ENCODE data around the gene RORB. TPM values are rescaled to one million over a fixed set of nuclear protein-coding genes. Genes with fewer than 3 reads are reported as not detected.

The RORB gene
- total and polyA plus RNA-seq, 9 donors, result 0.04 to 0.40 (median 0.08) TPM

GRCh38 chr9:74496406-74496805, 729 bp upstream of the RORB start:
- no peaks in the 10 kb centered on the region for H3K9me3 ChIP-seq (replicated peaks; ENCODE audit: control insufficient read depth, low read depth, low read length)
- peaks cover 53% of the 10 kb centered on the region for H3K27me3 ChIP-seq (ENCODE audit: control insufficient read depth, insufficient read depth, low read length)
- H3K27ac ChIP-seq (ENCODE audit: low read length), result no peak overlapping the region
- peaks cover 22% of the 10 kb centered on the region for H3K4me1 ChIP-seq (ENCODE audit: control insufficient read depth, insufficient read depth, low read length)
- no peak overlapping the region for H3K4me3 ChIP-seq (ENCODE audit: low read length)
- H3K36me3 ChIP-seq (ENCODE audit: control insufficient read depth, insufficient read depth, low read length), result no peaks in the 10 kb centered on the region
- no peak for DNase-seq
- WGBS (ENCODE audit: insufficient coverage), result 23% methylated on average over 2 of the region's 6 CpGs

GRCh38 chr9:74497748-74498620, 849 bp downstream of the RORB start:
- peaks cover 53% of the 10 kb centered on the region for H3K27me3 ChIP-seq (ENCODE audit: control insufficient read depth, insufficient read depth, low read length)
- WGBS (ENCODE audit: insufficient coverage), result under 1% methylated on average over 77 of the region's 77 CpGs
- peaks cover 22% of the 10 kb centered on the region for H3K4me1 ChIP-seq (ENCODE audit: control insufficient read depth, insufficient read depth, low read length)
- H3K27ac ChIP-seq (ENCODE audit: low read length), result no peak overlapping the region
- no peaks in the 10 kb centered on the region for H3K36me3 ChIP-seq (ENCODE audit: control insufficient read depth, insufficient read depth, low read length)
- DNase-seq, result peak; percentile 20
- peak overlapping the region; percentile 44 for H3K4me3 ChIP-seq (ENCODE audit: low read length)
- H3K9me3 ChIP-seq (replicated peaks; ENCODE audit: control insufficient read depth, low read depth, low read length), result no peaks in the 10 kb centered on the region

GRCh38 chr9:74498621-74499095, 1.5 kb downstream of the RORB start:
- H3K9me3 ChIP-seq (replicated peaks; ENCODE audit: control insufficient read depth, low read depth, low read length), result no peaks in the 10 kb centered on the region
- H3K27ac ChIP-seq (ENCODE audit: low read length), result no peak overlapping the region
- H3K36me3 ChIP-seq (ENCODE audit: control insufficient read depth, insufficient read depth, low read length), result no peaks in the 10 kb centered on the region
- H3K27me3 ChIP-seq (ENCODE audit: control insufficient read depth, insufficient read depth, low read length), result peaks cover 50% of the 10 kb centered on the region
- under 1% methylated on average over 34 of the region's 34 CpGs for WGBS (ENCODE audit: insufficient coverage)
- DNase-seq, result no peak
- H3K4me1 ChIP-seq (ENCODE audit: control insufficient read depth, insufficient read depth, low read length), result peaks cover 22% of the 10 kb centered on the region
- H3K4me3 ChIP-seq (ENCODE audit: low read length), result peak overlapping the region; percentile 24

- Histone ChIP-seq H3K4me1 (ENCODE audit: control insufficient read depth, insufficient read depth, low read length) (peaks cover 22% of the 10 kb centered on the region), H3K27ac (ENCODE audit: low read length) (no peak overlapping the region), H3K36me3 (ENCODE audit: control insufficient read depth, insufficient read depth, low read length) (no peaks in the 10 kb centered on the region), H3K4me3 (ENCODE audit: low read length) (peak overlapping the region; percentile 14), H3K27me3 (ENCODE audit: control insufficient read depth, insufficient read depth, low read length) (peaks cover 50% of the 10 kb centered on the region), H3K9me3 (replicated peaks; ENCODE audit: control insufficient read depth, low read depth, low read length) (no peaks in the 10 kb centered on the region)
- WGBS (ENCODE audit: insufficient coverage), result no CpG with 5 or more reads among the region's 19 CpGs
- no peak for DNase-seq
These were observed 2.0 kb downstream of the RORB start for GRCh38 chr9:74499111-74499601.

GRCh38 chr9:74499770-74500583, 2.8 kb downstream of the RORB start:
- H3K4me3 ChIP-seq (ENCODE audit: low read length), result no peak overlapping the region
- H3K36me3 ChIP-seq (ENCODE audit: control insufficient read depth, insufficient read depth, low read length), result no peaks in the 10 kb centered on the region
- H3K4me1 ChIP-seq (ENCODE audit: control insufficient read depth, insufficient read depth, low read length), result peaks cover 22% of the 10 kb centered on the region
- DNase-seq, result no peak
- H3K9me3 ChIP-seq (replicated peaks; ENCODE audit: control insufficient read depth, low read depth, low read length), result no peaks in the 10 kb centered on the region
- no peak overlapping the region for H3K27ac ChIP-seq (ENCODE audit: low read length)
- 6% methylated on average over 12 of the region's 32 CpGs for WGBS (ENCODE audit: insufficient coverage)
- peaks cover 50% of the 10 kb centered on the region for H3K27me3 ChIP-seq (ENCODE audit: control insufficient read depth, insufficient read depth, low read length)

- H3K36me3 ChIP-seq (ENCODE audit: control insufficient read depth, insufficient read depth, low read length), result no peaks in the 10 kb centered on the region
- H3K4me3 ChIP-seq (ENCODE audit: low read length), result no peak overlapping the region
- WGBS (ENCODE audit: insufficient coverage), result 6% methylated on average over 11 of the region's 14 CpGs
- H3K27ac ChIP-seq (ENCODE audit: low read length), result no peak overlapping the region
- DNase-seq, result no peak
- H3K27me3 ChIP-seq (ENCODE audit: control insufficient read depth, insufficient read depth, low read length), result peaks cover 50% of the 10 kb centered on the region
- peaks cover 22% of the 10 kb centered on the region for H3K4me1 ChIP-seq (ENCODE audit: control insufficient read depth, insufficient read depth, low read length)
- no peaks in the 10 kb centered on the region for H3K9me3 ChIP-seq (replicated peaks; ENCODE audit: control insufficient read depth, low read depth, low read length)
These were observed 3.4 kb downstream of the RORB start for GRCh38 chr9:74500584-74500924.

- no peaks in the 10 kb centered on the region for H3K9me3 ChIP-seq (replicated peaks; ENCODE audit: control insufficient read depth, low read depth, low read length)
- H3K4me1 ChIP-seq (ENCODE audit: control insufficient read depth, insufficient read depth, low read length), result peaks cover 19% of the 10 kb centered on the region
- H3K27ac ChIP-seq (ENCODE audit: low read length), result no peak overlapping the region
- H3K4me3 ChIP-seq (ENCODE audit: low read length), result no peak overlapping the region
- no peaks in the 10 kb centered on the region for H3K36me3 ChIP-seq (ENCODE audit: control insufficient read depth, insufficient read depth, low read length)
- no CpG with 5 or more reads among the region's 2 CpGs for WGBS (ENCODE audit: insufficient coverage)
- peaks cover 45% of the 10 kb centered on the region for H3K27me3 ChIP-seq (ENCODE audit: control insufficient read depth, insufficient read depth, low read length)
- no peak for DNase-seq
These were observed 4.4 kb downstream of the RORB start for GRCh38 chr9:74501570-74501969.

- Histone ChIP-seq H3K27ac (ENCODE audit: low read length) (no peak overlapping the region), H3K36me3 (ENCODE audit: control insufficient read depth, insufficient read depth, low read length) (no peaks in the 10 kb centered on the region), H3K9me3 (replicated peaks; ENCODE audit: control insufficient read depth, low read depth, low read length) (no peaks in the 10 kb centered on the region), H3K4me3 (ENCODE audit: low read length) (no peak overlapping the region), H3K27me3 (ENCODE audit: control insufficient read depth, insufficient read depth, low read length) (peaks cover 30% of the 10 kb centered on the region), H3K4me1 (ENCODE audit: control insufficient read depth, insufficient read depth, low read length) (peaks cover 11% of the 10 kb centered on the region)
- DNase-seq, result no peak
- WGBS (ENCODE audit: insufficient coverage), result no CpG with 5 or more reads among the region's 4 CpGs
These were observed 6.1 kb downstream of the RORB start for GRCh38 chr9:74503219-74503618.

GRCh38 chr9:74503666-74504065, 6.5 kb downstream of the RORB start:
- H3K27me3 ChIP-seq (ENCODE audit: control insufficient read depth, insufficient read depth, low read length), result peaks cover 26% of the 10 kb centered on the region

GRCh38 chr9:74511333-74511732, 14.2 kb downstream of the RORB start:
- no peak for DNase-seq
- Histone ChIP-seq H3K27ac (ENCODE audit: low read length) (no peak overlapping the region), H3K4me1 (ENCODE audit: control insufficient read depth, insufficient read depth, low read length) (no peaks in the 10 kb centered on the region), H3K9me3 (replicated peaks; ENCODE audit: control insufficient read depth, low read depth, low read length) (no peaks in the 10 kb centered on the region), H3K27me3 (ENCODE audit: control insufficient read depth, insufficient read depth, low read length) (no peaks in the 10 kb centered on the region), H3K4me3 (ENCODE audit: low read length) (no peak overlapping the region), H3K36me3 (ENCODE audit: control insufficient read depth, insufficient read depth, low read length) (no peaks in the 10 kb centered on the region)
- no CpG with 5 or more reads among the region's 2 CpGs for WGBS (ENCODE audit: insufficient coverage)

More at GRCh38 chr9:74503666-74504065, 6.5 kb downstream of the RORB start:
- WGBS (ENCODE audit: insufficient coverage), result no CpG with 5 or more reads among the region's 3 CpGs
- DNase-seq, result no peak
- no peaks in the 10 kb centered on the region for H3K36me3 ChIP-seq (ENCODE audit: control insufficient read depth, insufficient read depth, low read length)
- H3K9me3 ChIP-seq (replicated peaks; ENCODE audit: control insufficient read depth, low read depth, low read length), result no peaks in the 10 kb centered on the region
- H3K27ac ChIP-seq (ENCODE audit: low read length), result no peak overlapping the region
- H3K4me1 ChIP-seq (ENCODE audit: control insufficient read depth, insufficient read depth, low read length), result peaks cover 9% of the 10 kb centered on the region
- no peak overlapping the region for H3K4me3 ChIP-seq (ENCODE audit: low read length)

All from muscle of leg (tissue), 11 donors.